Sigmoid colon (tissue), 7 donors: ENCODE results near the gene DNAH17. TPM values are rescaled to one million over a fixed set of nuclear protein-coding genes. Genes with fewer than 3 reads are reported as not detected.
A peak's percentile ranks its signal among the peaks of the same experiment; 100 is the strongest.

Experiments used
- DNase-seq: peaks from one replicate; pipeline ENCODE4 v3.0.0-alpha.2; 2019
- H3K27ac ChIP-seq, 4 donors: fragments of 200-600 bp; sonication (generic); one replicate each; pipeline ENCODE4 v1.5.1; 2016 to 2019; ENCODE audit warnings: mild to moderate bottlenecking in 1 of 4
- H3K27me3 ChIP-seq, 3 donors: fragments of 200-600 bp; sonication (generic); one replicate each; pipeline ENCODE4 v1.5.1; 2019; ENCODE audit warnings: mild to moderate bottlenecking in 1 of 3
- H3K36me3 ChIP-seq, 4 donors: fragments of 200-600 bp; sonication (generic); one replicate each; pipeline ENCODE4 v1.5.1; 2016 to 2019
- H3K4me1 ChIP-seq, 4 donors: fragments of 200-600 bp; sonication (generic); one replicate each; pipeline ENCODE4 v1.5.1; 2017 to 2019
- H3K4me3 ChIP-seq, 4 donors: fragments of 200-600 bp; sonication (generic); one replicate each; pipeline ENCODE4 v1.5.1; 2017 to 2019; ENCODE audit warnings: mild to moderate bottlenecking in 2 of 4, moderate library complexity in 1 of 4
- H3K9me3 ChIP-seq, 4 donors: fragments of 200-600 bp in 3 of 4; sonication (generic) in 3 of 4; one replicate each; pipeline versions ENCODE4 v1.5.1 to v1.6.1; 2013 to 2019
- EP300 ChIP-seq, 4 donors: sonication (generic); formaldehyde crosslinking; IDR thresholded peaks; one replicate each; pipeline ENCODE4 v1.6.1; 2017; ENCODE audit warnings: antibody characterized with exemption in 4 of 4
- POLR2A ChIP-seq, 2 donors: fragments of 450-650 bp; IDR thresholded peaks; one replicate each; pipeline ENCODE4 v1.6.1; 2016; ENCODE audit warnings: antibody characterized with exemption in 2 of 2, mild to moderate bottlenecking in 2 of 2, moderate library complexity in 2 of 2
- POLR2AphosphoS5 ChIP-seq, 4 donors: sonication (generic); formaldehyde crosslinking; IDR thresholded peaks; one replicate each; pipeline ENCODE4 v1.6.1; 2017; ENCODE audit warnings: antibody characterized with exemption in 4 of 4
- WGBS, 2 donors: extraction: QIAGEN DNeasy Blood & Tissue Kit; methylation state at CpG; one replicate each; pipeline ENCODE4 v1.1.7; 2013; 5-methylcytosine and 5-hydroxymethylcytosine counted together
- intact Hi-C: fragments of 100-400 bp; cut with DNase I; formaldehyde crosslinking; loops from one replicate; pipeline ENCODE4 v1.15.1; 2023
- polyA plus RNA-seq, 3 donors: library from polyadenylated mRNA; stranded (reverse); fragments of 200-250 nt; gene quantifications; one replicate each; pipeline ENCODE4 v1.2.3, GENCODE V29; 2013
- total RNA-seq, 4 donors: library from RNA; depleted of rRNA; stranded (reverse); fragments of >200 nt; gene quantifications; one replicate each; pipeline ENCODE4 v1.1.0, GENCODE V29; 2016
- TF ChIP-seq, protein P1 (sequence below), 4 experiments: fragments of 450-650 bp in 3 of 4; fragments of 200-600 bp in 1 of 4; IDR thresholded peaks; one replicate each; pipeline ENCODE4 v1.5.1; 2016 to 2019; ENCODE audit warnings: antibody characterized with exemption in 4 of 4, mild to moderate bottlenecking in 3 of 4, moderate library complexity in 2 of 4
- donor health status: healthy with polysubstance abuse.
- donor health status: Bipolar disorder and iron deficiency.
- donor health status: healthy.

DNAH17 gene
- total and polyA plus RNA-seq, 7 donors: 0.07 to 0.68 (median 0.26) TPM; not detected in 3

GRCh38 chr17:78555746-78556401 lies 21.3 kb downstream of the DNAH17 start:
- TF ChIP-seq, protein P1, sequence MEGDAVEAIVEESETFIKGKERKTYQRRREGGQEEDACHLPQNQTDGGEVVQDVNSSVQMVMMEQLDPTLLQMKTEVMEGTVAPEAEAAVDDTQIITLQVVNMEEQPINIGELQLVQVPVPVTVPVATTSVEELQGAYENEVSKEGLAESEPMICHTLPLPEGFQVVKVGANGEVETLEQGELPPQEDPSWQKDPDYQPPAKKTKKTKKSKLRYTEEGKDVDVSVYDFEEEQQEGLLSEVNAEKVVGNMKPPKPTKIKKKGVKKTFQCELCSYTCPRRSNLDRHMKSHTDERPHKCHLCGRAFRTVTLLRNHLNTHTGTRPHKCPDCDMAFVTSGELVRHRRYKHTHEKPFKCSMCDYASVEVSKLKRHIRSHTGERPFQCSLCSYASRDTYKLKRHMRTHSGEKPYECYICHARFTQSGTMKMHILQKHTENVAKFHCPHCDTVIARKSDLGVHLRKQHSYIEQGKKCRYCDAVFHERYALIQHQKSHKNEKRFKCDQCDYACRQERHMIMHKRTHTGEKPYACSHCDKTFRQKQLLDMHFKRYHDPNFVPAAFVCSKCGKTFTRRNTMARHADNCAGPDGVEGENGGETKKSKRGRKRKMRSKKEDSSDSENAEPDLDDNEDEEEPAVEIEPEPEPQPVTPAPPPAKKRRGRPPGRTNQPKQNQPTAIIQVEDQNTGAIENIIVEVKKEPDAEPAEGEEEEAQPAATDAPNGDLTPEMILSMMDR (IDR thresholded peaks at IDR 0.05): no peak
- TF ChIP-seq POLR2AphosphoS5 (IDR thresholded peaks at IDR 0.05): peak in 1 of 4 donors; percentile 32
- no peaks in the 10 kb centered on the region for H3K9me3 ChIP-seq
- DNase-seq: no peak
- whole genome bisulfite sequencing, 2 donors: 83 to 86% methylated on average over 6 of the region's 6 CpGs
- no peaks in the 10 kb centered on the region for H3K36me3 ChIP-seq
- H3K4me1 ChIP-seq: no peaks in the 10 kb centered on the region
- intact Hi-C loops: no loop called here
- H3K4me3 ChIP-seq: no peak overlapping the region
- H3K27ac ChIP-seq: no peak overlapping the region
- peaks cover 0 to 18% (median 0%) of the 10 kb centered on the region in 3 donors for H3K27me3 ChIP-seq

DNA sequence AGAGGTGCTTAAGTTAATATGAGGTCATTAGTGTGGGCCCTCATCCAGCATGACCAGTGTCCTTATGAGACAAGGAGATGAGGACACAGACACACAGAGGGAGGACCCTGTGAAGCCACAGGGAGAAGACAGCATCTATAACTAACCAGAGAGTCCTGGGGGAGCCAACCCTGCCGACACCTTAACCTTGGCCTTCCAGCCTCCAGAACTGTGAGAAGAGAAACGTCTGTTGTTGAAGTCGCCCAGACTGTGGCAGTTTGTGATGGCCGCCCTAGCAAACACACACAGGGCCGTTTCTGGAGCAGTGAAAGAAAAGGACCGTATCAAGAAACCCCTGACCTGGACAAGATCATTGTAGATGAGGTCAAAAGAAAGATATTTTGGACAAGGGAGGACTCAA lies 26.7 kb downstream of the DNAH17 start:
- 76 to 86% methylated on average over 6 of the region's 6 CpGs for WGBS, 2 donors
- Histone ChIP-seq H3K27me3 (no peaks in the 10 kb centered on the region), H3K27ac (no peak overlapping the region), H3K36me3 (no peaks in the 10 kb centered on the region), H3K4me1 (no peaks in the 10 kb centered on the region), H3K4me3 (no peak overlapping the region), H3K9me3 (peaks cover 0 to 3% (median 0%) of the 10 kb centered on the region in 4 donors)
- no peak for TF ChIP-seq POLR2AphosphoS5 (IDR thresholded peaks at IDR 0.05)
- TF ChIP-seq EP300 (IDR thresholded peaks at IDR 0.05): no peak
- TF ChIP-seq, protein P1 (IDR thresholded peaks at IDR 0.05): no peak
- no peak for TF ChIP-seq POLR2A (IDR thresholded peaks at IDR 0.05)
- DNase-seq: no peak
- intact Hi-C loops: no loop called here

- Histone ChIP-seq H3K4me3 (no peak overlapping the region), H3K27me3 (no peaks in the 10 kb centered on the region), H3K27ac (no peak overlapping the region), H3K36me3 (no peaks in the 10 kb centered on the region), H3K9me3 (peaks cover 0 to 3% (median 0%) of the 10 kb centered on the region in 4 donors), H3K4me1 (no peaks in the 10 kb centered on the region)
- intact Hi-C loops: no loop called here
- no peak for DNase-seq
- 84 to 91% methylated on average over 5 of the region's 5 CpGs for WGBS, 2 donors
- TF ChIP-seq POLR2A (IDR thresholded peaks at IDR 0.05) (no peak), EP300 (IDR thresholded peaks at IDR 0.05) (no peak), POLR2AphosphoS5 (IDR thresholded peaks at IDR 0.05) (no peak)
- TF ChIP-seq, protein P1 (IDR thresholded peaks at IDR 0.05): no peak
Measured at GRCh38 chr17:78548725-78549124, 28.5 kb downstream of the DNAH17 start.

GRCh38 chr17:78547035-78547434 lies 30.2 kb downstream of the DNAH17 start:
- TF ChIP-seq, protein P1 (IDR thresholded peaks at IDR 0.05): no peak
- no peak for TF ChIP-seq EP300 (IDR thresholded peaks at IDR 0.05)
- no peak for TF ChIP-seq POLR2A (IDR thresholded peaks at IDR 0.05)
- TF ChIP-seq POLR2AphosphoS5 (IDR thresholded peaks at IDR 0.05): no peak
- Histone ChIP-seq H3K4me1 (no peaks in the 10 kb centered on the region), H3K4me3 (no peak overlapping the region), H3K36me3 (no peaks in the 10 kb centered on the region), H3K27ac (no peak overlapping the region), H3K27me3 (no peaks in the 10 kb centered on the region), H3K9me3 (peaks cover 0 to 3% (median 0%) of the 10 kb centered on the region in 4 donors)
- WGBS, 2 donors: 64 to 90% methylated on average over 1 of the region's 1 CpG
- DNase-seq: no peak
- intact Hi-C loops: no loop called here

DNA sequence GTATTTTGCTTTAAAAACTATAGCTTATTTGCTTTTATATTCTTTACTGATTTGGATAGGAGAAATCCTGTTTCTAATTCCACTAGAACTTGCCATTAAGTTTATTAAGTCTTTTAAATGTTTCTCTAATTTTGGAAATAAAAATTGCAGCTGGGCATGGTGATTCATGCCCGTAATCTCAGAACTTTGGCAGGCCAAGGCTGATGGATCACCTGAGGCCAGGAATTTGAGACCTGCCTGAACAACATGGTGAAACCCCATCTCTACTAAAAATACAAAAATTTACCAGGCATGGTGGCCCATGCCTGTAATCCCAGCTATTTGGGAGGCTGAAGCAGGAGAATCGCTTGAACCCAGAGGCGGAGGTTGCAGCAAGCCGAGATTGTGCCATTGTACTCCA lies 30.7 kb downstream of the DNAH17 start:
- no peak for TF ChIP-seq EP300 (IDR thresholded peaks at IDR 0.05)
- TF ChIP-seq, protein P1 (IDR thresholded peaks at IDR 0.05): no peak
- no peak for TF ChIP-seq POLR2AphosphoS5 (IDR thresholded peaks at IDR 0.05)
- TF ChIP-seq POLR2A (IDR thresholded peaks at IDR 0.05): no peak
- Histone ChIP-seq H3K27ac (no peak overlapping the region), H3K4me3 (no peak overlapping the region), H3K36me3 (no peaks in the 10 kb centered on the region), H3K9me3 (peaks cover 0 to 3% (median 0%) of the 10 kb centered on the region in 4 donors), H3K27me3 (no peaks in the 10 kb centered on the region), H3K4me1 (no peaks in the 10 kb centered on the region)
- WGBS, 2 donors: 97% methylated on average over 4 of the region's 4 CpGs
- DNase-seq: no peak
- intact Hi-C loops: no loop called here
